K562 (cell line): ENCODE data around the gene B3GNT9. TPM values are rescaled to one million over a fixed set of nuclear protein-coding genes. Genes with fewer than 3 reads are reported as not detected.

Experiments
- BRD9 ChIP-seq: fragments of 450-650 bp; IDR thresholded peaks from 2 replicates; pipeline ENCODE4 v1.6.1; 2018; ENCODE audit warnings: low read depth; ENCODE audit not compliant: partially characterized antibody
- CAMTA2 ChIP-seq: fragments of 250-450 bp; sonication (Bioruptor Pico); conservative IDR thresholded peaks from 2 replicates; pipeline ENCODE4 v1.5.1; 2022
- CCAR2 ChIP-seq: fragments of 200-400 bp; formaldehyde crosslinking; IDR thresholded peaks from 2 replicates; pipeline ENCODE4 v1.6.1; 2017; ENCODE audit warnings: mild to moderate bottlenecking, low read depth, low read length
- HDAC2 ChIP-seq: fragments of 450-650 bp; IDR thresholded peaks from 2 replicates; pipeline ENCODE4 v1.6.1; 2016; ENCODE audit warnings: mild to moderate bottlenecking
- HDAC3 ChIP-seq: fragments of 450-650 bp; IDR thresholded peaks from 2 replicates; pipeline ENCODE4 v1.6.1; 2018; ENCODE audit warnings: borderline replicate concordance, mild to moderate bottlenecking, moderate library complexity; ENCODE audit not compliant: partially characterized antibody
- PREB ChIP-seq: sonication (generic); formaldehyde crosslinking; IDR thresholded peaks from 2 replicates; pipeline ENCODE4 v1.8.1; 2023; ENCODE audit warnings: mild to moderate bottlenecking, missing genetic modification reagents
- SAFB2 ChIP-seq: fragments of 200-400 bp; formaldehyde crosslinking; IDR thresholded peaks from 2 replicates; pipeline ENCODE4 v1.6.1; 2018; ENCODE audit warnings: borderline replicate concordance, low read length, low read depth, moderate library complexity; ENCODE audit not compliant: severe bottlenecking
- SETDB1 ChIP-seq: IDR thresholded peaks from one replicate; pipeline ENCODE4 v1.6.1; 2012; ENCODE audit warnings: low read length, control low read depth, inconsistent platforms
- SIX5 ChIP-seq, 2 experiments: IDR thresholded peaks; 2 replicates each; pipeline ENCODE4 v1.6.1; 2011; ENCODE audit warnings: low read length in 2 of 2, borderline replicate concordance in 1 of 2, low read depth in 1 of 2, mild to moderate bottlenecking in 1 of 2, moderate library complexity in 1 of 2; ENCODE audit not compliant: insufficient read depth in 1 of 2
- SMARCA5 ChIP-seq: fragments of 450-650 bp; IDR thresholded peaks from 2 replicates; pipeline ENCODE4 v1.6.1; 2016
- SREBF1 ChIP-seq: fragments of 150-350 bp; IDR thresholded peaks from 2 replicates; pipeline ENCODE4 v1.6.1; 2014; ENCODE audit warnings: antibody characterized with exemption, low read depth, low read length, borderline replicate concordance
- XRCC3 ChIP-seq: fragments of 450-650 bp; IDR thresholded peaks from 2 replicates; pipeline ENCODE4 v1.6.1; 2017; ENCODE audit warnings: mild to moderate bottlenecking, moderate library complexity
- ZBTB7A ChIP-seq: IDR thresholded peaks from 2 replicates; pipeline ENCODE4 v1.6.1; 2011; ENCODE audit warnings: low read depth, mild to moderate bottlenecking, low read length, moderate library complexity, borderline replicate concordance; ENCODE audit not compliant: control insufficient read depth
- ZNF212 ChIP-seq: fragments of 450-650 bp; formaldehyde crosslinking; IDR thresholded peaks from 2 replicates; pipeline ENCODE4 v1.4.0; 2020; ENCODE audit warnings: mild to moderate bottlenecking
- ZNF311 ChIP-seq: fragments of 250-450 bp; sonication (Bioruptor Pico); IDR thresholded peaks from 2 replicates; pipeline ENCODE4 v1.4.0; 2020; ENCODE audit warnings: mild to moderate bottlenecking, moderate library complexity
- ZNF561 ChIP-seq: fragments of 450-650 bp; formaldehyde crosslinking; conservative IDR thresholded peaks from 2 replicates; pipeline ENCODE4 v1.4.0; 2020; ENCODE audit warnings: mild to moderate bottlenecking, moderate library complexity
- ZNF76 ChIP-seq: fragments of 250-450 bp; sonication (Bioruptor Pico); IDR thresholded peaks from 2 replicates; pipeline ENCODE4 v1.4.0; 2020; ENCODE audit warnings: mild to moderate bottlenecking, moderate library complexity, borderline replicate concordance
- polyA plus RNA-seq, 8 experiments: library from polyadenylated mRNA; depleted of rRNA in 4 of 8; stranded (reverse) in 5 of 8; unstranded in 3 of 8; fragments of >200 nt; fragmentation: Nextera tagmentation in 2 of 8; fragmentation: Illumina TruSeq in 1 of 8; extraction: Ambion mirVana in 2 of 8; extraction: Trizol in 1 of 8; gene quantifications; 2 replicates each; pipeline versions ENCODE4 v1.2.1 to v1.2.3, GENCODE V29; 2011 to 2014; ENCODE audit warnings: inconsistent platforms in 1 of 8, missing spikeins in 1 of 8
- total RNA-seq, 7 experiments: library from RNA; depleted of rRNA in 6 of 7; stranded (reverse); fragments of >200 nt in 6 of 7; fragmentation: Illumina TruSeq in 2 of 7; extraction: Trizol in 2 of 7; gene quantifications; 2 replicates each; pipeline versions ENCODE4 v1.2.1 to v1.2.3, GENCODE V29; 2011 to 2021; ENCODE audit warnings: low replicate concordance in 1 of 7
- TF ChIP-seq, protein P1 (sequence below): sonication (generic); formaldehyde crosslinking; IDR thresholded peaks from 2 replicates; pipeline ENCODE4 v1.8.0; 2022; ENCODE audit warnings: mild to moderate bottlenecking, missing genetic modification reagents

B3GNT9 gene
- total and polyA plus RNA-seq, 9 of the 15 experiments (the other 6 are each of a cell fraction or from before 2014, with no cell fraction given) = 0.01 to 1.8 (median 1.1) TPM; not detected in 1

DNA sequence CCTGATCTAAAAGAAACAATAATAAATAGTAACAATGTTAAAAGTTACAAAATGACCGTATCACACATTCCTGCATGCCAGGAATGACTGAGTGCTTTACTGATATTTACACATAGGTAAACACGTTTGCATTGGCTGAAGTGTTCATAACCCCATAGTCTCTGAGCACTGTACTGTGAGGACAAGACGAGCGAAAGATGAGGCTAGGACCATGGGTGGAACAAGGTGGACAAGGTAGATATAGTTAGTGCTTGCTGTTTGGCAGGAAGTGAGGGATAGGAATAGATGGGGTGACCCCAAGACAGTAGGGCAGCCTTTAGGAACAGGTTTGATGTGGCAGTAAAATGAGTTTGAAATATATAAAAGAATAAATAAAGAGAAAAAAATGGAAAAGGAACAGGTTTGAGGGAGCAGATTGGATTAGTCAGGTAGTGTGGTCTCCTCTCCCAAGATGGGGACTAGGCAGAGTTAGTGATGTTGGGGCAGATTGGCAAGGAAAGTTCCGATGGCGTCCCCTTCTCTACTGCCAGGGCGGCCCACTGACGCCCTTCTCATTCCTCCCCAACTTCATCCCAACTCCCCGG, 40.7 kb upstream of the B3GNT9 start (continued):
- TF ChIP-seq ZNF561 (CRISPR knock-in tag) = no peak
- TF ChIP-seq ZNF212 (CRISPR knock-in tag) = no peak
- TF ChIP-seq HDAC3 = no peak
- no peak for TF ChIP-seq HDAC2
- TF ChIP-seq SETDB1 = no peak
- no peak for TF ChIP-seq ZBTB7A
- no peak for TF ChIP-seq SREBF1
- no peak for TF ChIP-seq XRCC3
- no peak for TF ChIP-seq CCAR2
- TF ChIP-seq SAFB2 = no peak
- no peak for TF ChIP-seq ZNF76 (CRISPR knock-in tag)
- TF ChIP-seq CAMTA2 (CRISPR knock-in tag) = no peak
- 0 out of 2 replicates have a peak, but pooled peaks have one; percentile 31 for TF ChIP-seq PREB (CRISPR knock-in tag)
- peak; percentile 56 for TF ChIP-seq BRD9
- TF ChIP-seq ZNF311 (CRISPR knock-in tag) = no peak
- TF ChIP-seq, protein P1, sequence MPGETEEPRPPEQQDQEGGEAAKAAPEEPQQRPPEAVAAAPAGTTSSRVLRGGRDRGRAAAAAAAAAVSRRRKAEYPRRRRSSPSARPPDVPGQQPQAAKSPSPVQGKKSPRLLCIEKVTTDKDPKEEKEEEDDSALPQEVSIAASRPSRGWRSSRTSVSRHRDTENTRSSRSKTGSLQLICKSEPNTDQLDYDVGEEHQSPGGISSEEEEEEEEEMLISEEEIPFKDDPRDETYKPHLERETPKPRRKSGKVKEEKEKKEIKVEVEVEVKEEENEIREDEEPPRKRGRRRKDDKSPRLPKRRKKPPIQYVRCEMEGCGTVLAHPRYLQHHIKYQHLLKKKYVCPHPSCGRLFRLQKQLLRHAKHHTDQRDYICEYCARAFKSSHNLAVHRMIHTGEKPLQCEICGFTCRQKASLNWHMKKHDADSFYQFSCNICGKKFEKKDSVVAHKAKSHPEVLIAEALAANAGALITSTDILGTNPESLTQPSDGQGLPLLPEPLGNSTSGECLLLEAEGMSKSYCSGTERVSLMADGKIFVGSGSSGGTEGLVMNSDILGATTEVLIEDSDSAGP = no peak
- no peak for TF ChIP-seq SIX5 (IDR thresholded peaks at IDR 0.05; ENCODE audit: borderline replicate concordance in 1 of 2, insufficient read depth in 1 of 2, low read depth in 1 of 2, low read length in 2 of 2)
- no peak for TF ChIP-seq SMARCA5
